ENCODE results near the gene NEGR1. TPM values are rescaled to one million over a fixed set of nuclear protein-coding genes. Genes with fewer than 3 reads are reported as not detected.

The NEGR1 gene
- total RNA-seq, 4 donors from 2014 or later = 7.0 to 10.0 (median 8.1) TPM

DNA sequence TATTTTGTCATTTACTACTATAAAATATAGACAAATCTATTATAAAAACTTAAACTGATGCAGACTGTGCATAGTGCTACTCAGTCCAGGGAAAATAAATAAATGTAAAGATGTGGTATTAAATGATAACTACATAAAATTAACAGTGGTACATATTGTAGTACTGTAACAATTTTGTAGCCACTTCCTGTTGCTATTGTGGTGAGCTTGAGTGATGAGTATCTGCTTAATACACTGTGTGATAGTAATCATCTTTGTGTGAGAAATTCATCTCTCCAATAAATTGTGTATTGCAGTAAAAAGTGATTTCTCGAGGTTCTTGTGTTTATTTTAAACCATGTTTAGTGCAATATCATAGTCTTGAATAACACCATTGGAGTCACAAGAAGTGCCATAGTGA, 848.1 kb downstream of the NEGR1 start:
- no peaks in the 10 kb centered on the region for H3K27me3 ChIP-seq
- H3K4me3 ChIP-seq = no peak overlapping the region
- 78 to 79% methylated on average over 1 of the region's 1 CpG for WGBS, 2 donors (ENCODE audit: low coverage in 1 of 2)
- no peaks in the 10 kb centered on the region for H3K9me3 ChIP-seq
- H3K27ac ChIP-seq = no peak overlapping the region
- intact Hi-C loops (cut with DNase I; ENCODE audit: low total_unique reads) = no loop called here
- H3K36me3 ChIP-seq = no peaks in the 10 kb centered on the region
- H3K4me1 ChIP-seq = no peaks in the 10 kb centered on the region
- DNase-seq = no peak
- TF ChIP-seq POLR2A (IDR thresholded peaks at IDR 0.05) (no peak), POLR2AphosphoS5 (IDR thresholded peaks at IDR 0.05) (no peak), EP300 (IDR thresholded peaks at IDR 0.05; ENCODE audit: low read depth) (no peak)
- TF ChIP-seq, protein P1, sequence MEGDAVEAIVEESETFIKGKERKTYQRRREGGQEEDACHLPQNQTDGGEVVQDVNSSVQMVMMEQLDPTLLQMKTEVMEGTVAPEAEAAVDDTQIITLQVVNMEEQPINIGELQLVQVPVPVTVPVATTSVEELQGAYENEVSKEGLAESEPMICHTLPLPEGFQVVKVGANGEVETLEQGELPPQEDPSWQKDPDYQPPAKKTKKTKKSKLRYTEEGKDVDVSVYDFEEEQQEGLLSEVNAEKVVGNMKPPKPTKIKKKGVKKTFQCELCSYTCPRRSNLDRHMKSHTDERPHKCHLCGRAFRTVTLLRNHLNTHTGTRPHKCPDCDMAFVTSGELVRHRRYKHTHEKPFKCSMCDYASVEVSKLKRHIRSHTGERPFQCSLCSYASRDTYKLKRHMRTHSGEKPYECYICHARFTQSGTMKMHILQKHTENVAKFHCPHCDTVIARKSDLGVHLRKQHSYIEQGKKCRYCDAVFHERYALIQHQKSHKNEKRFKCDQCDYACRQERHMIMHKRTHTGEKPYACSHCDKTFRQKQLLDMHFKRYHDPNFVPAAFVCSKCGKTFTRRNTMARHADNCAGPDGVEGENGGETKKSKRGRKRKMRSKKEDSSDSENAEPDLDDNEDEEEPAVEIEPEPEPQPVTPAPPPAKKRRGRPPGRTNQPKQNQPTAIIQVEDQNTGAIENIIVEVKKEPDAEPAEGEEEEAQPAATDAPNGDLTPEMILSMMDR (IDR thresholded peaks at IDR 0.05) = no peak
- in situ Hi-C loops (cut with MboI; ENCODE audit: low pct_ligation_motif_present in 1 of 4, low pct_unique_long_range_greater_than_20kb in 1 of 4, low sequenced_read_pairs in 3 of 4) = no loop called here

GRCh38 chr1:71428029-71428428, 854.3 kb downstream of the NEGR1 start:
- Histone ChIP-seq H3K9me3 (no peaks in the 10 kb centered on the region), H3K27ac (no peak overlapping the region), H3K36me3 (no peaks in the 10 kb centered on the region), H3K4me1 (peaks cover 0 to 11% (median 3%) of the 10 kb centered on the region in 4 donors), H3K4me3 (no peak overlapping the region), H3K27me3 (no peaks in the 10 kb centered on the region)
- no peak for TF ChIP-seq POLR2AphosphoS5 (IDR thresholded peaks at IDR 0.05)
- no peak for TF ChIP-seq POLR2A (IDR thresholded peaks at IDR 0.05)
- TF ChIP-seq, protein P1 (IDR thresholded peaks at IDR 0.05) = no peak
- TF ChIP-seq EP300 (IDR thresholded peaks at IDR 0.05; ENCODE audit: low read depth) = no peak
- intact Hi-C loops (cut with DNase I; ENCODE audit: low total_unique reads) = no loop called here
- 29% methylated on average over 1 of the region's 1 CpG; no CpG with 5 or more reads in 1 of the 2 donors for WGBS, 2 donors (ENCODE audit: low coverage in 1 of 2)
- peak; percentile 47 for DNase-seq
- in situ Hi-C loops (cut with MboI; ENCODE audit: low pct_ligation_motif_present in 1 of 4, low pct_unique_long_range_greater_than_20kb in 1 of 4, low sequenced_read_pairs in 3 of 4) = no loop called here

DNA sequence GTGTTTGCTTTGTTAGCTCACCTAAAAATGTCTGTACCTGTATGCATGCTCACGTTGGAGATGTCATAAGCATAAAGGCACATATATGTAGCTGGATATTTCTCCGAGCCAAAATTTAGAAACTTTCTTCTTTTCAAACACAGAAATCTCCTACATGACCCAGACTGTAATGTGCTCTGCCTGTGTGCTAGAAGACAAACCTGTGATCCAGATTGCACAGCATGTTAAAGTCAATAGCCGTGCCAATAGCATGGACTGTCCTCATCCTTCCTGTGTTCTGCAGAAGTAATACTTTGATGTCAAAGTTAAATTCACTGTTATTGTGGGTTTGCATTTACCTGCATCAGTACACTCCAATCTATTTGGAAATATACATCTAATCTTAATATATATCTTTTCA, 855.3 kb downstream of the NEGR1 start:
- Histone ChIP-seq H3K9me3 (no peaks in the 10 kb centered on the region), H3K4me3 (no peak overlapping the region), H3K27ac (no peak overlapping the region), H3K36me3 (no peaks in the 10 kb centered on the region), H3K27me3 (no peaks in the 10 kb centered on the region), H3K4me1 (peaks cover 0 to 11% (median 3%) of the 10 kb centered on the region in 4 donors)
- no peak for DNase-seq
- TF ChIP-seq POLR2AphosphoS5 (IDR thresholded peaks at IDR 0.05) = no peak
- TF ChIP-seq POLR2A (IDR thresholded peaks at IDR 0.05) = no peak
- TF ChIP-seq, protein P1 (IDR thresholded peaks at IDR 0.05) = no peak
- TF ChIP-seq EP300 (IDR thresholded peaks at IDR 0.05; ENCODE audit: low read depth) = no peak
- 89 to 95% methylated on average over 2 to 3 of the region's 3 CpGs for WGBS, 2 donors (ENCODE audit: low coverage in 1 of 2)
- in situ Hi-C loops (cut with MboI; ENCODE audit: low pct_ligation_motif_present in 1 of 4, low pct_unique_long_range_greater_than_20kb in 1 of 4, low sequenced_read_pairs in 3 of 4) (no loop called here), intact Hi-C loops (cut with DNase I; ENCODE audit: low total_unique reads) (no loop called here)

DNA sequence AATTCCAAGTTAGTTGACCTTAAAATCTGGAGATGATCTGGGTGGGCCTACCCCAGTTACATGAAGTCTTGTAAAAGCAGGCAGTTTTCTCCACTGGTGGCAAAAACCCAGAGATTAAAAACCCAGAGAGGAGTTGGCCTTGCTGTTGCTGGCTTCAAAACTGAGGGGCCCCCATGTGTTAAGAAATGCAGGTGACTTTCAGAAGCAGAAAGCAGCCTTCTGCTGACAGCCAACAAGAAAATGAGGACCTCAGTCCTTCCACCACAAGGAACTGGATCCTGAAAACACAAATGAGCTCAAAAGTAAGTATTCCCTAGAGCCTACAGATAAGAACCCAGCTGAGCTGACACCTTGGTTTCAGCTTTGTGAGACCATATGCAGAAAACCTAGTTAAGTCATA, 857.8 kb downstream of the NEGR1 start:
- TF ChIP-seq, protein P1 (IDR thresholded peaks at IDR 0.05) = no peak
- TF ChIP-seq EP300 (IDR thresholded peaks at IDR 0.05; ENCODE audit: low read depth) = no peak
- Histone ChIP-seq H3K27me3 (no peaks in the 10 kb centered on the region), H3K4me1 (peaks cover 0 to 11% (median 3%) of the 10 kb centered on the region in 4 donors), H3K36me3 (no peaks in the 10 kb centered on the region), H3K9me3 (no peaks in the 10 kb centered on the region), H3K27ac (no peak overlapping the region), H3K4me3 (no peak overlapping the region)
- in situ Hi-C loops (cut with MboI; ENCODE audit: low pct_ligation_motif_present in 1 of 4, low pct_unique_long_range_greater_than_20kb in 1 of 4, low sequenced_read_pairs in 3 of 4) = no loop called here
- intact Hi-C loops (cut with DNase I; ENCODE audit: low total_unique reads) = no loop called here
- DNase-seq = no peak

Data from transverse colon (tissue), 4 donors.